GM12878 (cell line): ENCODE data around the gene FEV. TPM values are rescaled to one million over a fixed set of nuclear protein-coding genes. Genes with fewer than 3 reads are reported as not detected.

Source experiments
- ATAC-seq: fragments of 200-7000 bp; cut with Tn5 transposase; 3 replicates; pipeline ENCODE4 v1.9.1; 2020; ENCODE audit warnings: mild to moderate bottlenecking, moderate library complexity
- BruUV-seq: library from RNA; stranded (reverse); fragments of 400-500 nt; replicated peaks from 2 replicates; lab custom pipeline; 2021; lab: Mats Ljungman, UMichigan
- CTCF ChIA-PET: fragments of 300-600 bp; sonication (Branson Sonifier 250); formaldehyde crosslinking; extraction: SDS; loops from one replicate; lab custom pipeline; 2021; ENCODE audit warnings: inconsistent platforms; lab: Yijun Ruan, JAX
- POLR2A ChIA-PET: fragments of 350-600 bp; formaldehyde crosslinking; extraction: SDS; loops from one replicate; lab custom pipeline; 2021; ENCODE audit warnings: inconsistent platforms; lab: Charles Lee
- RAD21 ChIA-PET: fragments of 300-600 bp; sonication (Branson Sonifier 250); formaldehyde crosslinking; loops from one replicate; lab custom pipeline; 2023; ENCODE audit warnings: antibody characterized with exemption; ENCODE audit not compliant: unreplicated experiment; lab: Charles Lee
- SMC1A ChIA-PET: fragments of 300-600 bp; sonication (Branson Sonifier 250); formaldehyde crosslinking; loops from one replicate; lab custom pipeline; 2023; ENCODE audit not compliant: unreplicated experiment, uncharacterized antibody; lab: Charles Lee
- DNase-seq: peaks from one replicate; pipeline ENCODE4 v3.0.0-alpha.2; 2011; ENCODE audit warnings: low read depth, low spot score
- FAIRE-seq: peaks from 3 replicates; lab custom pipeline; 2011; peaks lifted over from hg19 to GRCh38; lab: Jason Lieb, UNC
- H2AFZ ChIP-seq: 2 replicates; pipeline ENCODE4 v1.6.0; 2011; ENCODE audit warnings: low read depth, low read length, control low read depth; ENCODE audit not compliant: control insufficient read depth
- H3K27ac ChIP-seq: 2 replicates; pipeline ENCODE4 v1.5.1; 2011; ENCODE audit warnings: control low read depth; ENCODE audit not compliant: control insufficient read depth, insufficient read depth
- H3K27me3 ChIP-seq, 2 experiments: replicated peaks in 1 of 2; 2 replicates each; pipeline versions ENCODE4 v1.6.0 to v1.6.1; 2011; ENCODE audit warnings: low read length in 1 of 2; ENCODE audit not compliant: control insufficient read depth in 2 of 2, insufficient read depth in 2 of 2
- H3K36me3 ChIP-seq, 2 experiments: 2 replicates each; pipeline ENCODE4 v1.5.1; 2011; ENCODE audit warnings: low read length in 1 of 2; ENCODE audit not compliant: control insufficient read depth in 2 of 2, insufficient read depth in 2 of 2
- H3K4me1 ChIP-seq: 2 replicates; pipeline ENCODE4 v1.6.1; 2011; ENCODE audit warnings: mild to moderate bottlenecking, low read length, moderate library complexity, mixed read lengths; ENCODE audit not compliant: control insufficient read depth, insufficient read depth
- H3K4me2 ChIP-seq: 2 replicates; pipeline ENCODE4 v1.6.0; 2011; ENCODE audit warnings: control low read depth; ENCODE audit not compliant: control insufficient read depth, insufficient read depth
- H3K4me3 ChIP-seq: fragments of 200-600 bp; sonication (generic); 2 replicates; pipeline ENCODE4 v1.5.1; 2016
- H3K79me2 ChIP-seq: 2 replicates; pipeline ENCODE4 v1.6.0; 2011; ENCODE audit warnings: low read length; ENCODE audit not compliant: control insufficient read depth, insufficient read depth
- H3K9ac ChIP-seq: 2 replicates; pipeline ENCODE4 v1.8.0; 2011; ENCODE audit warnings: low read length, control low read depth, mixed read lengths; ENCODE audit not compliant: control insufficient read depth, insufficient read depth
- H3K9me3 ChIP-seq: replicated peaks from 3 replicates; pipeline ENCODE4 v1.5.1; 2011; ENCODE audit warnings: mild to moderate bottlenecking, low read length; ENCODE audit not compliant: control insufficient read depth, insufficient read depth
- H4K20me1 ChIP-seq: 2 replicates; pipeline ENCODE4 v1.6.0; 2011; ENCODE audit not compliant: control insufficient read depth, insufficient read depth
- ATF7 ChIP-seq: fragments of 450-650 bp; IDR thresholded peaks from 2 replicates; pipeline ENCODE4 v1.6.1; 2016; ENCODE audit warnings: low read depth, mild to moderate bottlenecking
- BHLHE40 ChIP-seq, 2 experiments: fragments of 450-650 bp in 1 of 2; IDR thresholded peaks; 2 replicates each; pipeline ENCODE4 v1.6.1; 2011 to 2017; ENCODE audit warnings: low read depth in 2 of 2, borderline replicate concordance in 1 of 2, improper control_type of control experiment in 1 of 2, low read length in 1 of 2, mild to moderate bottlenecking in 1 of 2
- ELK1 ChIP-seq: IDR thresholded peaks from 2 replicates; pipeline ENCODE4 v1.6.1; 2012; ENCODE audit warnings: low read depth, low read length, improper control_type of control experiment
- HDAC2 ChIP-seq: fragments of 200-600 bp; sonication (generic); IDR thresholded peaks from 2 replicates; pipeline ENCODE4 v1.6.1; 2017
- IRF5 ChIP-seq: fragments of 450-650 bp; IDR thresholded peaks from 2 replicates; pipeline ENCODE4 v1.6.1; 2017; ENCODE audit warnings: borderline replicate concordance
- MTA2 ChIP-seq: fragments of 450-650 bp; IDR thresholded peaks from 2 replicates; pipeline ENCODE4 v1.6.1; 2016; ENCODE audit warnings: low read depth, mild to moderate bottlenecking, moderate library complexity
- NFIC ChIP-seq: IDR thresholded peaks from 2 replicates; pipeline ENCODE4 v1.6.1; 2012; ENCODE audit warnings: low read depth, mild to moderate bottlenecking, inconsistent platforms, low read length, moderate library complexity
- PKNOX1 ChIP-seq: fragments of 450-650 bp; IDR thresholded peaks from 2 replicates; pipeline ENCODE4 v1.6.1; 2016; ENCODE audit warnings: mild to moderate bottlenecking
- PML ChIP-seq: IDR thresholded peaks from 2 replicates; pipeline ENCODE4 v1.6.1; 2012; ENCODE audit warnings: low read length, inconsistent platforms
- POLR2AphosphoS2 ChIP-seq: IDR thresholded peaks from 2 replicates; pipeline ENCODE4 v1.6.1; 2011; ENCODE audit warnings: low read depth, mild to moderate bottlenecking, low read length, improper control_type of control experiment, moderate library complexity
- SMC3 ChIP-seq: IDR thresholded peaks from 2 replicates; pipeline ENCODE4 v1.6.1; 2011; ENCODE audit warnings: low read length, improper control_type of control experiment, borderline replicate concordance
- SP1 ChIP-seq: IDR thresholded peaks from one replicate; pipeline ENCODE4 v1.6.1; 2011; ENCODE audit warnings: low read depth, low read length
- TAF1 ChIP-seq: IDR thresholded peaks from 2 replicates; pipeline ENCODE4 v1.6.1; 2011; ENCODE audit warnings: mild to moderate bottlenecking, low read depth, low read length, borderline replicate concordance
- ZNF622 ChIP-seq: fragments of 450-650 bp; IDR thresholded peaks from 2 replicates; pipeline ENCODE4 v1.6.1; 2017; ENCODE audit warnings: mild to moderate bottlenecking, inconsistent platforms
- WGBS: methylation state at CpG from one replicate; pipeline ENCODE4 v1.1.6; 2016; ENCODE audit warnings: low lambda C conversion rate; ENCODE audit not compliant: insufficient replicate concordance, insufficient coverage; ENCODE audit errors: missing lambda C conversion rate; 5-methylcytosine and 5-hydroxymethylcytosine counted together
- in situ Hi-C: fragments of 300-500 bp; cut with MboI; formaldehyde crosslinking; loops from 9 replicates; pipeline ENCODE4 v1.14.3; 2018; ENCODE audit warnings: mixed read lengths
- intact Hi-C: fragments of 100-400 bp; cut with micrococcal nuclease; formaldehyde crosslinking; loops from one replicate; pipeline ENCODE4 v1.14.2; 2022; ENCODE audit not compliant: unreplicated experiment
- polyA plus RNA-seq, 11 experiments: library from polyadenylated mRNA; depleted of rRNA in 4 of 11; unstranded in 6 of 11; stranded (reverse) in 5 of 11; fragments of >200 nt; fragmentation: Nextera tagmentation in 4 of 11; fragmentation: Illumina TruSeq in 1 of 11; extraction: Ambion mirVana in 4 of 11; extraction: Trizol in 1 of 11; gene quantifications; 1 replicate in 1 of 11; 2 replicates in 10 of 11; pipeline versions ENCODE4 v1.2.1 to v1.2.3, GENCODE V29; 2011 to 2016; ENCODE audit warnings: inconsistent platforms in 2 of 11, missing spikeins in 2 of 11, low read depth in 1 of 11
- total RNA-seq, 4 experiments: library from RNA; depleted of rRNA in 3 of 4; stranded (reverse); fragments of >200 nt in 3 of 4; fragmentation: Illumina TruSeq in 1 of 4; extraction: Trizol in 1 of 4; gene quantifications; 2 replicates each; pipeline versions ENCODE4 v1.2.1 to v1.2.3, GENCODE V29; 2013 to 2021

FEV gene
- total and polyA plus RNA-seq, 10 of the 15 experiments (the other 5 are each of a cell fraction or from before 2014, with no cell fraction given) = not detected

- TF ChIP-seq SMC3 = no peak
These were observed 32.4 kb upstream of the FEV start (continued) for GRCh38 chr2:219017201-219017931.

- H3K4me1 ChIP-seq = no peaks in the 10 kb centered on the region
- RAD21 ChIA-PET = no interaction called here
- TF ChIP-seq ELK1 (no peak), BHLHE40 (IDR thresholded peaks at IDR 0.05; ENCODE audit: borderline replicate concordance in 1 of 2, low read depth in 2 of 2, low read length in 1 of 2) (no peak), PML (no peak), HDAC2 (no peak), NFIC (no peak), SP1 (no peak), POLR2AphosphoS2 (no peak), ATF7 (no peak), PKNOX1 (no peak), IRF5 (no peak), MTA2 (no peak), ZNF622 (no peak), TAF1 (no peak)
- TF ChIP-seq, all 136 proteins: peak for 0
- ChIA-PET SMC1A (no interaction called here), POLR2A (no interaction called here), CTCF (interaction anchor here (0.9 to 1.5 kb wide), 2 partner anchors 22 to 138 kb away, joined by 3 to 4 read pairs; no protein-coding TSS in a partner anchor)
- Histone ChIP-seq H4K20me1 (no peaks in the 10 kb centered on the region), H3K79me2 (no peaks in the 10 kb centered on the region), H3K4me2 (no peak overlapping the region), H3K27ac (no peak overlapping the region), H2AFZ (no peak overlapping the region), H3K9me3 (no peaks in the 10 kb centered on the region), H3K27me3 (peaks cover 1 to 2% of the 10 kb centered on the region in 2 experiments; a peak in 1 of 4 replicates), H3K4me3 (no peak overlapping the region), H3K9ac (no peak overlapping the region), H3K36me3 (no peaks in the 10 kb centered on the region)
- BruUV-seq = no TSS peak
- intact Hi-C loops = no loop called here
- DNase-seq (no peak), ATAC-seq (no peak), FAIRE-seq (no peak)
- WGBS = 61% methylated on average over 11 of the region's 11 CpGs
- in situ Hi-C loops = no loop called here
These were observed 31.7 kb upstream of the FEV start for GRCh38 chr2:219016721-219017120.
